H1 (cell line): Measurements from ENCODE around the gene FGFR2. TPM values are rescaled to one million over a fixed set of nuclear protein-coding genes. Genes with fewer than 3 reads are reported as not detected.

ENCODE experiments used
- CTCF ChIA-PET: fragments of 300-600 bp; sonication (Branson Sonifier 250); formaldehyde crosslinking; loops from one replicate; lab custom pipeline; 2021; ENCODE audit not compliant: partially characterized antibody; lab: Charles Lee
- POLR2A ChIA-PET: fragments of 300-600 bp; sonication (Branson Sonifier 250); formaldehyde crosslinking; loops from one replicate; lab custom pipeline; 2021; ENCODE audit warnings: inconsistent platforms; ENCODE audit not compliant: partially characterized antibody; lab: Charles Lee
- DNase-seq, 2 experiments: peaks; one replicate each; pipeline versions ENCODE4 v3.0.0 to v3.0.0-alpha.2; 2010 to 2022; ENCODE audit warnings: low spot score in 2 of 2, low read depth in 1 of 2, mixed read lengths in 1 of 2
- FAIRE-seq: peaks from 2 replicates; lab custom pipeline; 2011; peaks lifted over from hg19 to GRCh38; lab: Jason Lieb, UNC
- H2AFZ ChIP-seq: 2 replicates; pipeline ENCODE4 v1.8.1; 2012; ENCODE audit warnings: low read length, inconsistent platforms
- H2AK5ac ChIP-seq: 2 replicates; pipeline ENCODE4 v1.6.1; 2013; ENCODE audit warnings: low read depth, low read length
- H2BK120ac ChIP-seq: replicated peaks from 2 replicates; pipeline ENCODE3; 2013; ENCODE audit warnings: low read depth, low read length, inconsistent platforms
- H2BK12ac ChIP-seq: 2 replicates; pipeline ENCODE4 v1.6.1; 2013; ENCODE audit warnings: low read depth, low read length
- H2BK15ac ChIP-seq: 2 replicates; pipeline ENCODE4 v1.6.1; 2013; ENCODE audit warnings: low read length
- H2BK20ac ChIP-seq: 2 replicates; pipeline ENCODE4 v1.6.1; 2013; ENCODE audit warnings: low read length
- H2BK5ac ChIP-seq: 2 replicates; pipeline ENCODE4 v1.6.1; 2013; ENCODE audit warnings: low read depth, low read length
- H3K14ac ChIP-seq: 2 replicates; pipeline ENCODE4 v1.6.1; 2013; ENCODE audit warnings: inconsistent platforms; ENCODE audit not compliant: insufficient read length
- H3K18ac ChIP-seq: 2 replicates; pipeline ENCODE4 v1.6.1; 2013; ENCODE audit warnings: low read length; ENCODE audit errors: extremely low read depth
- H3K23ac ChIP-seq: 2 replicates; pipeline ENCODE4 v1.6.1; 2013; ENCODE audit warnings: inconsistent platforms; ENCODE audit not compliant: insufficient read length
- H3K23me2 ChIP-seq: 2 replicates; pipeline ENCODE4 v1.6.1; 2013; ENCODE audit warnings: low read depth, low read length
- H3K27ac ChIP-seq: 2 replicates; pipeline ENCODE4 v1.6.1; 2011; ENCODE audit warnings: low read depth, low read length, inconsistent platforms
- H3K27me3 ChIP-seq, 4 experiments: replicated peaks in 1 of 4; 1 replicate in 1 of 4; 2 replicates in 3 of 4; pipeline versions ENCODE4 v1.6.1 to v1.8.1; 2011 to 2013; ENCODE audit warnings: low read length in 3 of 4, mild to moderate bottlenecking in 3 of 4, inconsistent platforms in 2 of 4, mixed read lengths in 2 of 4, moderate library complexity in 1 of 4; ENCODE audit not compliant: control insufficient read depth in 3 of 4, insufficient read depth in 3 of 4; ENCODE audit errors: extremely low read depth in 1 of 4
- H3K36me3 ChIP-seq, 4 experiments: 2 replicates each; pipeline versions ENCODE4 v1.6.1 to v1.8.1; 2011 to 2013; ENCODE audit warnings: mild to moderate bottlenecking in 4 of 4, low read length in 3 of 4, moderate library complexity in 2 of 4, control low read depth in 1 of 4, inconsistent platforms in 1 of 4; ENCODE audit not compliant: insufficient read depth in 4 of 4, control insufficient read depth in 2 of 4
- H3K4ac ChIP-seq: replicated peaks from 2 replicates; pipeline ENCODE3; 2013; ENCODE audit warnings: low read length, low read depth, mixed read lengths, inconsistent platforms; ENCODE audit not compliant: insufficient read length
- H3K4me1 ChIP-seq, 4 experiments: replicated peaks in 1 of 4; 1 replicate in 1 of 4; 2 replicates in 3 of 4; pipeline versions ENCODE4 v1.6.1 to v1.8.1; 2011 to 2013; ENCODE audit warnings: low read length in 3 of 4, inconsistent platforms in 2 of 4, mixed read lengths in 1 of 4; ENCODE audit not compliant: insufficient read depth in 4 of 4, control insufficient read depth in 3 of 4
- H3K4me2 ChIP-seq, 2 experiments: 2 replicates each; pipeline versions ENCODE4 v1.6.1 to v1.8.1; 2011 to 2013; ENCODE audit warnings: low read depth in 2 of 2, low read length in 2 of 2, control low read depth in 1 of 2, inconsistent platforms in 1 of 2, mild to moderate bottlenecking in 1 of 2; ENCODE audit not compliant: insufficient read depth in 1 of 2
- H3K4me3 ChIP-seq, 4 experiments: fragments of 200-600, 300-600 bp in 1 of 4; sonication (generic), shearing (Covaris generic), sonication (Bioruptor Twin) in 1 of 4; 2 replicates each; pipeline versions ENCODE4 v1.5.1 to v1.8.1; 2011 to 2016; ENCODE audit warnings: low read length in 4 of 4, low read depth in 3 of 4, control low read depth in 2 of 4, inconsistent platforms in 2 of 4, mild to moderate bottlenecking in 2 of 4, mixed read lengths in 1 of 4, moderate library complexity in 1 of 4; ENCODE audit not compliant: insufficient read depth in 2 of 4; ENCODE audit errors: extremely low read depth in 1 of 4
- H3K56ac ChIP-seq: replicated peaks from 2 replicates; pipeline ENCODE3; 2013; ENCODE audit warnings: low read depth, mild to moderate bottlenecking, mixed read lengths, low read length, inconsistent platforms; ENCODE audit not compliant: insufficient read length
- H3K79me1 ChIP-seq: 2 replicates; pipeline ENCODE4 v1.6.1; 2013; ENCODE audit warnings: low read depth, low read length, control low read depth
- H3K79me2 ChIP-seq, 2 experiments: 2 replicates each; pipeline versions ENCODE4 v1.6.1 to v1.8.1; 2012 to 2013; ENCODE audit warnings: low read length in 2 of 2, mild to moderate bottlenecking in 2 of 2, inconsistent platforms in 1 of 2; ENCODE audit not compliant: insufficient read depth in 2 of 2, control insufficient read depth in 1 of 2
- H3K9ac ChIP-seq, 4 experiments: replicated peaks in 1 of 4; 1 replicate in 1 of 4; 2 replicates in 3 of 4; pipeline versions ENCODE4 v1.6.1 to v1.8.1; 2011 to 2013; ENCODE audit warnings: low read depth in 3 of 4, low read length in 3 of 4, control low read depth in 2 of 4, mild to moderate bottlenecking in 2 of 4, moderate library complexity in 2 of 4, inconsistent platforms in 1 of 4; ENCODE audit errors: extremely low read depth in 1 of 4
- H3K9me3 ChIP-seq, 2 experiments: 2 replicates each; pipeline versions ENCODE4 v1.6.1 to v1.8.1; 2012 to 2013; ENCODE audit warnings: mild to moderate bottlenecking in 2 of 2, moderate library complexity in 2 of 2, control low read depth in 1 of 2, inconsistent platforms in 1 of 2, low read depth in 1 of 2, low read length in 1 of 2, mixed read lengths in 1 of 2; ENCODE audit not compliant: insufficient read depth in 2 of 2
- H4K20me1 ChIP-seq, 2 experiments: replicated peaks in 1 of 2; 2 replicates each; pipeline versions ENCODE3 to v1.8.1; 2011 to 2013; ENCODE audit warnings: inconsistent platforms in 2 of 2, low read length in 2 of 2, mild to moderate bottlenecking in 1 of 2; ENCODE audit not compliant: insufficient read depth in 2 of 2, control insufficient read depth in 1 of 2
- H4K5ac ChIP-seq: 2 replicates; pipeline ENCODE4 v1.6.1; 2013; ENCODE audit warnings: low read length, low read depth, mixed read lengths, inconsistent platforms; ENCODE audit not compliant: insufficient read length
- H4K8ac ChIP-seq: 2 replicates; pipeline ENCODE4 v1.8.0; 2013; ENCODE audit warnings: mild to moderate bottlenecking, moderate library complexity, low read length, inconsistent platforms; ENCODE audit not compliant: insufficient read depth; ENCODE audit errors: extremely low read depth
- H4K91ac ChIP-seq: replicated peaks from 2 replicates; pipeline ENCODE3; 2013; ENCODE audit warnings: low read length, mixed read lengths, inconsistent platforms; ENCODE audit not compliant: insufficient read length
- CHD2 ChIP-seq: IDR thresholded peaks from 2 replicates; pipeline ENCODE4 v1.6.1; 2012; ENCODE audit warnings: low read length, improper control_type of control experiment
- RAD21 ChIP-seq, 2 experiments: IDR thresholded peaks in 1 of 2; conservative IDR thresholded peaks in 1 of 2; 2 replicates each; pipeline ENCODE4 v1.6.1; 2011; ENCODE audit warnings: low read depth in 2 of 2, low read length in 2 of 2, improper control_type of control experiment in 1 of 2, inconsistent platforms in 1 of 2, mild to moderate bottlenecking in 1 of 2, moderate library complexity in 1 of 2
- WGBS, 2 experiments: shearing (Covaris generic) in 1 of 2; methylation state at CpG; one replicate each; pipeline versions ENCODE4 v1.1.6 to v1.1.7; 2013 to 2015; ENCODE audit warnings: low lambda C conversion rate in 2 of 2, mixed read lengths in 2 of 2, inconsistent platforms in 1 of 2, low coverage in 1 of 2, missing lambda C conversion rate in 1 of 2; ENCODE audit not compliant: insufficient replicate concordance in 2 of 2, insufficient coverage in 1 of 2, insufficient read length in 1 of 2; ENCODE audit errors: extremely low coverage in 1 of 2, missing lambda C conversion rate in 1 of 2; 5-methylcytosine and 5-hydroxymethylcytosine counted together
- polyA plus RNA-seq, 7 experiments: library from polyadenylated mRNA; depleted of rRNA in 3 of 7; stranded (reverse) in 5 of 7; unstranded in 2 of 7; fragments of >200 nt in 5 of 7; fragments of 200-250 nt in 2 of 7; gene quantifications; 1 replicate in 5 of 7; 2 replicates in 1 of 7; 4 replicates in 1 of 7; pipeline versions ENCODE4 v1.2.1 to v1.2.3, GENCODE V29; 2011 to 2013; ENCODE audit warnings: missing spikeins in 2 of 7, mixed read lengths in 2 of 7
- total RNA-seq: library from RNA; stranded (reverse); fragmentation: NEBNext Ultra II Directional; extraction: Animal tissue kit (Norgen Biotek cat#: 25700); gene quantifications from 2 replicates; pipeline ENCODE4 v1.2.1, GENCODE V29; 2021

The FGFR2 gene
- total and polyA plus RNA-seq, 2 of the 8 experiments (the other 6 are each of a cell fraction or from before 2014, with no cell fraction given): 50.2 to 81.2 TPM

- no peak overlapping the region for H3K4me3 ChIP-seq
- H4K91ac ChIP-seq: no peak overlapping the region
- H3K36me3 ChIP-seq: no peaks in the 10 kb centered on the region
- 69% methylated on average over 4 of the region's 4 CpGs; no CpG with 5 or more reads in 1 of the 2 experiments for WGBS, 2 experiments
- no peak overlapping the region for H3K23ac ChIP-seq
- no peak overlapping the region for H2AK5ac ChIP-seq
- H3K18ac ChIP-seq: no peak overlapping the region
- peak overlapping the region; percentile 82; the same call in 1 of the 2 replicates for H2AFZ ChIP-seq
- ChIA-PET CTCF (interaction anchor here (0.7 to 1.1 kb wide), 4 partner anchors 7 to 26 kb away, joined by 3 to 4 read pairs (median 3); no protein-coding TSS in a partner anchor), POLR2A (no interaction called here)
- DNase-seq: no peak
- H3K27me3 ChIP-seq: no peaks in the 10 kb centered on the region; a peak in 1 of 7 replicates
- no peak overlapping the region for H3K56ac ChIP-seq
- TF ChIP-seq CHD2 (no peak), RAD21 (IDR thresholded peaks at IDR 0.05 in 1 of 2, conservative IDR thresholded peaks at IDR 0.05 in 1 of 2; ENCODE audit: low read depth in 2 of 2, low read length in 2 of 2) (peak in 1 of 2 experiments; percentile 12; a peak in 2 of 4 replicates)
- H2BK20ac ChIP-seq: no peak overlapping the region
- H3K4me1 ChIP-seq: peaks cover 0 to 10% (median 3%) of the 10 kb centered on the region in 4 experiments; a peak in 6 of 7 replicates
- no peak overlapping the region for H3K27ac ChIP-seq
- no peak for FAIRE-seq
- H2BK120ac ChIP-seq: no peak overlapping the region
- no peaks in the 10 kb centered on the region for H3K9me3 ChIP-seq
- H3K14ac ChIP-seq: no peak overlapping the region
- no peak overlapping the region for H3K4me2 ChIP-seq
- H4K8ac ChIP-seq: no peak overlapping the region
- no peak overlapping the region; the same call in 1 of the 2 replicates for H2BK15ac ChIP-seq
- no peak overlapping the region for H2BK5ac ChIP-seq
- no peaks in the 10 kb centered on the region for H3K23me2 ChIP-seq
- H4K5ac ChIP-seq: no peak overlapping the region
- H3K79me2 ChIP-seq: no peaks in the 10 kb centered on the region
- H4K20me1 ChIP-seq: no peaks in the 10 kb centered on the region
- H2BK12ac ChIP-seq: no peak overlapping the region
- no peak overlapping the region for H3K9ac ChIP-seq
- H3K4ac ChIP-seq: no peak overlapping the region
- H3K79me1 ChIP-seq: no peaks in the 10 kb centered on the region
Observed at GRCh38 chr10:121437596-121437995, 160.6 kb downstream of the FGFR2 start.
